IPS-NIHi7 (cell line): ENCODE results near the gene RADIL.
A peak's percentile ranks its signal among the peaks of the same experiment; 100 is the strongest.

Experiments used
- DNase-seq: peaks from one replicate; pipeline ENCODE4 v3.0.0; 2012; ENCODE audit warnings: mixed read lengths; ENCODE audit errors: extremely low spot score

RADIL gene

DNA sequence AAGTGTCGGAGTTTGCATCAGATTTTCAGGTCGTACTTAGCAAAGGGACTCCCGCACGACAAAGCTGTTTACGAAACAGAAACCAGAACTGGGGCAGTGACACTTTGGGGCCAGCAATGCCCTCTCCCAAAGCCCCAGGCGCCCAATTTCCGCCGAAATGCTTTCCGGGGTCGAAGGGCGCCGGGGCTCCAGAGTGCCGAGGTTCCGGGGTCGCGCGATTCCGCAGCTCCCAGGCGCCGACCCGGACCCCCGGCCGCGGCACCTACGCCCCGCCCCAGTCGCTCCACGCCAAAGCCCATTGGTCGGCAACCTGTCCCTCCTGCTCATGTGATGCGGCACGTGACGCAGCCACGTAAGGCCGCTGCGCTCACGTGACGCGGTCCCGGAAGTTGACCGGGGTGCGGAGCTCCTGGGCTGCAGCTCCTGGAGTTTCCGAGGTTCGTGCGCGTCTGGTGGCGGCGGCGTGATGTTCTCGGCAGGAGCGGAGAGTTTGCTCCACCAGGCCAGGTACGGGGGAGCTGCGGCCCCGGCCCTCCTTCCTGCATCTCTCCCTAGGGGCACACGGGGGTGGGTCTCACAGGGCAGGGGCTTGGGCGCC is 108.2 kb downstream of the RADIL start, which contains the start of gene AP5Z1:
Gene AP5Z1, plus strand, starts transcription at position 374 of the 598 bp plus-strand sequence. Its CDS starts 93 bp downstream, at position 467.
- peak; percentile 100 for DNase-seq

DNA sequence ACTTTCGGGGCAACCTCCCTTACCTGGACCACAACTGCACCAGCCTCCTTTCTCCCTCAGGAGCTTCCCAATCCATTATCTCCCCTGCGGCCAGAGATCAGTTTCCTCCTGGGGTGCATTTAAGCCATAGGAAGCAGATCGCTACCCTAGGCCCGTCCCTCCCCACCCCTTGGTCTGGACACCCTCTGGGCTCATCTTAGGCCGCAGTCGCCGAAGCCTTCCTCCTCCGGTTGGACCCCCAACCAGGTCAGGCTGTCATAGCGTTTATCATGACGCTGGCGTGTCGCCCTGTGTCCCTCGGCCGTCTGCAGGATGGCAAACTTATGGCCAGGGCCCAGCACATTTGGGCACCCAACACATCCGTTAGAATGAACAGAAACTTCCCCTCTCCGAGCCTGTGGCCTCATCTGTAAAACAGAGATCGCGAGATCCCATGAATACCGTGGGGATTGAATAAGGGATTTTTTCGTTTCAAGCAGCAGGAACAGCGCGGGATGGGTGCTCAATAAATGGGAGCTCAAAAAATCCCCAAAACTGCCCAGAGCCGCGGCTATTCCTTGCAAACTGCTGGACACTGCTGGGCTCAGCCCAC is 108.8 kb downstream of the RADIL start:
- DNase-seq, result no peak

DNA sequence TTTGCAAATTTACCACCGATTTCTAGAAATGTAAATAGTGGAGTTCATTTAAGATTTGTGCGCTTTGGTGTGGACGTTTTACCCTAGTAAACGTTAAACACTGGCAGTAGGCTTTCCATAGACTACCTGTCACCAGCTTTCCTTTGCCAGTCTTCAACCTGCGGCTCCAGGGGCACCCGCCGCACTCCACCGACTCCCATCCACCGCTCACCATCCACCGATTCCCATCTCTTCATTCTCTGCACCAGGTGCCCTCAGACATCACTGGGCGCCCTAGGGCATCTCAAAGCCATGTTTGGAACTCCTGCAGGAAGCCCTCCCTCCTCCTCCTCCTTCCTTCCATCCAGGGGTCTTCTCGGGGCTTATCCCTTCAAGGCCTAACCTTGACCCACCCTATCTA is 109.5 kb downstream of the RADIL start:
- DNase-seq, result no peak

GRCh38 chr7:4772306-4772705 is 111.2 kb downstream of the RADIL start:
- no peak for DNase-seq

GRCh38 chr7:4771737-4772136 is 111.8 kb downstream of the RADIL start:
- no peak for DNase-seq

- no peak for DNase-seq
These were observed 112.6 kb downstream of the RADIL start for GRCh38 chr7:4770886-4771285.

DNA sequence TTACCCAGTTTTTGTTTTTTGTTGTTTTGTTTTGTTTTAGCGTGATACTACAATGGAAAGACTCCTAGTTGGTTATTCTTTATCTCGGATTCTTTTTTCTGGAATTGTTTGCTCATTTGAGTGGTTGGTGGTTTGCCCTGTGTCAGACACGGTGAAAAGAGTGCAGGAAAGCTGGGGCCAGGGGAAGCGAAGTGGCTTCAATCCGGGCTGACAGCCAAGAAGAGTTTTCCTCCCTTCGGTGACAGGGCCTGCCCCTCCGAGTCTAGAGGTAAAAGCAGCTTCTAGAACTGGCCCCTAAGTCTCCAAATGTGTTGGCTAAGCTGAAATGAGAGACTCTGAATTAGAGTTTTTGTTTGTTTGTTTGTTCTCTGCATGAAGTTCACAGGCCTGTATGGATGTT is 113.8 kb downstream of the RADIL start:
- DNase-seq, result no peak

DNA sequence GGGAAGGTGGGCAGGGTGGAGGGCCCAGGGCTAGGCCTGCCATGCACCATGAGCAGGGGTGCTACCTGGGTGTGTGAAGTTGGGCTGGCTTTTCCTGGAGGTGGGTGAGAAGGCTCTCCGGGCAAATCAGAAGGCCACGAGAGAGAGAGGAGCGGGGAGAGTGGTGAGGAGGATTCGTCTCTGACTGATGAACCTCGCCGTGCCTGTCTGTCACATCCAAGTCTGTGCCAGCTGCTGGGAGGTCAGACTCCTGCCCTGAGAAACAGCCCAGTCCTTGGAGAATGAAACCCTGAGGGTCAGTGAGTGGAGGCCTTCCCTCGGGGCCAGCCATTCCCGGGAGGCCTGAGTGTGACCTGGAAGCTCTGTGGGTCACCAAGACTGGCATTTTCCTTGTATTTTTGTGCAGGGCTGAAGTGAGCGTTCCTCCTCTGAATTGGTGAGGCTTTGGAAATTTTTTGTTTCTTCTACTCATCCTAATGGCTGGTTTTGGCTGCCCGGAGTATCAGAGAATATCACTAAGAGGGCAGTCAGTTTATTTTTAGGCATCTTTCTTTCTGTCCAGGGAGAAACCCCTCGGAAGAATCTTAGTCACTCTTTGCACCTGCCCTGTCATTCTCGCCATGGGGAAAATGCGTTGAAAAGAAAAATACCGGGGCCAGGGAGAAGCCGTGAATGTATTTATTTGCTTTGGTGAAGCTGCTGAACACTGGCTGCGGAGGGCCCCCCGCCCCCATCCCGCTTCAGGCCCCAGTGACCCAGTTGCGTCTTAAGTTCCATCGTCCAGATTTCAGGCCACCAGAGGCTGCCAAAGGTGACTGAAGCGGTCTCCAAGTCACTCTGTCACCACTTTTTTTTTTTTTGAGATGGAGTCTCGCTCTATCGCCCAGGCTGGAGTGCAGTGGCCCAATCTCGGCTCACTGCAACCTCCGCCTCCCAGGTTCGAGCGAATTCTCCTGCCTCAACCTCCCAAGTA is 114.6 kb downstream of the RADIL start:
- no peak for DNase-seq

DNA sequence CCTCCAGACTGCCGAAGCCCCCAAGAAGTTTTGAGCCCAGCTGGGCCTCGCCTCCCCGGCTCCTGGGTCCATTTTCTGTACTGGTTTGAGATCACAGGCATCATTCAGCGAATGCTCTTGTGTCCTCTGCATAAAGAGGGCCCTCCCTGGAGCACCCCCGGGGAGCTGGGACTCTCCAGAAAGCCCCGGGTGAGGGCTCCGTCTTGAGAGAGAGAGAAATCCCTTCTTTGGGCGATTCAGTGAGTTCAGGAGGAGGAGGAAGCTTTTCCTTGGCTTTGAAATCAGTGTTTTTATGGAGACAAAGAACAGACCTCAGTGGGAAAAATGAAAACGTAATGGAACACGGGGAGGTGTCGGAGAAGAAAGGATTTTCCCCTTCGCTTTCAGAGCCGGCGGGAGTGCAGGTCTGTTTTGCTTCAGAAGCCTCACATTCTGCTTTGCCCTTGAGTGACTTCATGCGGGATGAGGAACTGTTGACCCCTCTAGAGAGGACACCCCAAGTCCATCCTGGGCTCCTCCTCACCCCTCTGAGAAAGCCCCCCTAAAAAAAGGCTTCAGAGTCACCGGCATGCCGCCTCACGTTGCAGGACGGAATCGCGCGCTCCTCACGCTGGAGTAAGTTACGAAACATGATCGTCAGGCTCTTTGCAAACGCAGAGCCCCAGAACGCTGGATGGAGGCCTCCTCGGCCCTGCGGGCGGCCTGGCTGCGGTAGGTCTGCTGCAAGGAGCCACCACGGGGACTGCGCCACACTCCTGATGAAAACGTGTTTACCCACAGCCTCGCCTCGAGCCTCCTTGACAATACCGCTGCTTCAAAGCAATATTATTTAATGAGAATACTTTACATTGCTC is 116.6 kb downstream of the RADIL start:
- no peak for DNase-seq

GRCh38 chr7:4765776-4766490 is 117.6 kb downstream of the RADIL start:
- DNase-seq, result peak; percentile 63

DNA sequence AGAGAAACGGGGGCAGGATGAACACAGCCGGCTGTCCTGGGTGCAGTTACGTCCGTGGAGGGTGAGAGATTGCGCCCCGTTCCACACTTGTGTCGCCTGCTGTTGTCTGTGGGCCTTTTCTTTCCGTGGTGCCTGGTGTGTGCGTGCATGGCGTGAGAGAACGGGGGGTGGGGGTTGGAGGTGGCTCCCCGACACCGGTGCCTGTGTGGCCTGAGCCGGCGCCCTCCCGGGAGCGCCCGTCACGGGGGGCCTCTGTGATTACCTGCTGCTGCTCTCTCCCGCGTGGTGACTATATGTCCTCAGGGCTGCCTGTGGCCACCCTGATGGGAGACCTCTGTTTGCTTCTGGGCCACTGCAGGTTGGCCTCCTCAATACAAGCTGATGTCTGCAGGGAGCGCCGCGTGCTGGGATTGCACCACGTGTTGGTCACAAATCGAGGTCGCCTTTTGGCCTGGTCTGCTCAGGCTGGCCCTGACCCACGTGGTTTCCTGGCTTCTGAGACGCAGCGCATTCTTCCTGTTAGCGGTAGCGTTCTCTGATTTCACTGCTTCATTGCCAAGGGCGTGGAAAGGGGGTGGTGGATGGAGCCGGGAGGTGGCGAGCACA is 119.0 kb downstream of the RADIL start:
- DNase-seq, result no peak

DNA sequence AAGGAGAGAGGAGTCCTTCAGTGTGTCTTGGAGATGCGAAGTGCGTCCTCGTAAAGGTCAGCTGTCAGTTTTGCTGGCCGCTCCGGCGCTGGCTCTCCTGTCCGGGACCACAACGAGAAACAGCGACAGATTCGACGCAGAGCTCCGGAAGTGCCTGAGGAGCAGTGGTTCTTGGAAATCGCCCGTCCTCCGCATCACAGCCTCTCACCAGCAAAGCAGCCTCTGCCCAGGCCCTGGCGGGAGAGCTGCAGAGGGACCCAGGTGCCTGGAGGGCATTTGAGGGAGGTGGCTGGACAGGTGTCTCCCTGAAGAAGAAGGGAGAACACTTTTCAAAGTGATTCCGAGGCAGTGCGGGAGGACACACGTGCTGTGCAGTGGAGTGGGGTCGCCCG is 119.7 kb downstream of the RADIL start:
- no peak for DNase-seq

- no peak for DNase-seq
These were observed 120.3 kb downstream of the RADIL start for GRCh38 chr7:4763091-4763793.

DNA sequence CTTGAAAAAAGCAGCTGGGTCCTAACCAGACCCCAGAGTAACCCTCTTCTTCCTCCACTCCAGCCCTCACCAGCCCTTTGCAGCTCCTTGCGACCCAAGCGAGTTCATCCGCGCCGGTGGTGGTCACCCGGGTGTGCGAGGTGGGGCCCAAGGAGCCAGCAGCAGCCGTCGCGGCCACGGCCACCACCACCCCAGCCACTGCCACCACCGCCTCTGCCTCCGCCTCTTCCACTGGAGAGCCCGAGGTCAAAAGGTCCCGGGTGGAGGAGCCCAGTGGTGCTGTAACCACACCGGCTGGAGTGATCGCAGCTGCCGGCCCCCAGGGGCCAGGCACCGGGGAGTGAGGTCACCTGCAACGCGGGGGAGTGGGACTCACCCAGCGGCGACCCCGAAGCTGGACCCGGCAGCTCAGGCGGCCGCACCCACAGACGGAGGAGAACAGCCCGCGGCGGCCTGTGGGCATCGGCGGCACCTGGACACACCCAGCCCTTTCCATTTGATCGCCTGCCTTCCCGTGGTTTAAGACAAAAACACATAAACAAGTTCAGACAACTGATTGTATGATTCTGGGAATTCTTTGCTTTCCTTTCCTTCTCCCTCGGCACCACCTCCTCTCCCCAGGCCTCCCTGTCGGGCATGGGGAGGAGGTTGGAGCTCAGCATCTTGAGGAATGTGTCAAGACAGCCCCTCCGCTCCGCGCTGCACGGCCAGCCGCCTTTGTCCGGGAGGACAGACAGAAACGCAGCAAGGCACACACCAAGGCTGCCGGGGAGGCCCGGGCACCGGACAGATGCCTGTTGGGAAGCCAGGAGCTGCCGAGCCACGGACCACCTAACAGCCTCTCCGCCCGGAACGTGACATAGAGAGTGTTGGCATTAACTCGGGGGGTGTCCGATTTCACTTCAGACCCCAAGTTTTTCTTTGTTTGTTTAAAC is 121.1 kb downstream of the RADIL start:
- no peak for DNase-seq

- no peak for DNase-seq
These were observed 122.6 kb downstream of the RADIL start for GRCh38 chr7:4760952-4761351.

DNA sequence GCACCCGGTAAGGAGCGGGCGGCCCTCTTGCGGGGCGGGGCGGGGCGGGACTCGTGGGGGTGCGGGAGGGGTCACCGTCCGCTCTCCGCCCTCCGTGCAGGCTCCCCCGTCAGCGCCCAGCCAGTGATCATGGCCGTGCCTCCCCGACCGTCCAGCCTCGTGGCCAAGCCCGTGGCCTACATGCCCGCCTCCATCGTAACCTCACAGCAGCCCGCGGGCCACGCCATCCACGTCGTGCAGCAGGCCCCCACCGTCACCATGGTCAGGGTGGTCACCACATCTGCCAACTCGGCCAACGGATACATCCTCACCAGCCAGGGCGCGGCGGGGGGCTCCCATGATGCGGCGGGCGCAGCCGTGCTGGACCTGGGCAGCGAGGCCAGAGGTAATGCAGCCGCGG is 124.3 kb downstream of the RADIL start:
- DNase-seq, result no peak

DNA sequence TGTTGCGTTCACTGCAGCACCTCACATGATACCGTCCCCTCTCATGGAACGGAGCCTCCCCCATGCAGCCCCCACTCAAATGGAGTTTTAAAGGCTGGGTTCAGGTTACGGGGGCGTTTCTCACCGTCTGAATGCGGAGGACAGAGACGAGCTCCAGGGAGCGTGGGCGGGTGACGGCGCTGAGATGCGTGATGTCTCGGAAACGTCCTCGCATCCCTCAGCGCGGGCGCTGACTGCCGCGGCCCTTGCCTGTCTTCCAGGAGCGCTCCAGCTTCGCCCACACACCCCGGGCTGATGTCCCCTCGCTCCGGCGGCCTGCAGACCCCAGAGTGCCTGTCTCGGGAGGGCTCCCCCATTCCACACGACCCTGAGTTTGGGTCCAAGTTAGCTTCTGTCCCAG is 124.7 kb downstream of the RADIL start:
- DNase-seq, result no peak

- no peak for DNase-seq
These were observed 125.4 kb downstream of the RADIL start for GRCh38 chr7:4758111-4758510.

GRCh38 chr7:4755045-4755444 is 128.5 kb downstream of the RADIL start:
- DNase-seq, result no peak
